ENCODE data around the gene GTF2A1. TPM values are rescaled to one million over a fixed set of nuclear protein-coding genes. Genes with fewer than 3 reads are reported as not detected.

GTF2A1 gene
- total and polyA plus RNA-seq, 2 donors from 2014 or later = 4.7 to 27.0 TPM

DNA sequence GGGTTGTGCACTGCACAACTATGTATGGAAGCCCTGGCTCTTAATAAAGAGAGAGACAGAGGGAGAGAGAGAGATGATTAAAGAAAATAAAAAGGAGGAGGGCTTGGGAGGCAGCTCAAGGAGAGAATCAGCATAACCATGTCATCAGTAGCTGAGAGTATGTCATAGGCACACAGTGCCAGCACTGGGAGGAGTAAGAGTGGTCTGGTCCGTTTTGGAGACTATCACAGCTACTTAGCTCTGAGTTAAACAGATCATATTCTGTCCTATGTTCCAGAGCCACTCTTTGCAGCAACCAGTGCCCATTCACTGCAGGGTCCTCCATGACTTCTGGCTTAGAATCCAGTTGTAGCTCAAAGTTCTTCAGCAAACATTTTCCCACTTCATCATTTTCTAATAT lies 59.0 kb downstream of the GTF2A1 start:
- Histone ChIP-seq H3K4me1 (ENCODE audit: control insufficient read depth in 2 of 3, insufficient read depth in 2 of 3, low read depth in 1 of 3, low read length in 3 of 3) (no peaks in the 10 kb centered on the region), H3K9me3 (ENCODE audit: control insufficient read depth in 2 of 3, insufficient read depth in 1 of 3, low read length in 3 of 3) (no peaks in the 10 kb centered on the region), H3K9ac (ENCODE audit: low read length in 3 of 3) (no peak overlapping the region), H3K4me3 (ENCODE audit: low read length in 3 of 3) (no peak overlapping the region), H3K27ac (ENCODE audit: low read depth in 2 of 2, low read length in 2 of 2) (no peak overlapping the region), H3K36me3 (ENCODE audit: control insufficient read depth in 2 of 3, insufficient read depth in 3 of 3, low read length in 3 of 3) (no peaks in the 10 kb centered on the region), H3K27me3 (ENCODE audit: control insufficient read depth, insufficient read depth, low read length) (no peaks in the 10 kb centered on the region)
- no peak for DNase-seq
- intact Hi-C loops (cut with DNase I) = no loop called here
- FAIRE-seq = no peak
- TF ChIP-seq CTCF (IDR thresholded peaks at IDR 0.05; ENCODE audit: borderline replicate concordance, extremely low read depth, insufficient read depth) = no peak

GRCh38 chr14:81161088-81161487 lies 59.7 kb downstream of the GTF2A1 start:
- Histone ChIP-seq H3K27me3 (ENCODE audit: control insufficient read depth, insufficient read depth, low read length) (no peaks in the 10 kb centered on the region), H3K9ac (ENCODE audit: low read length in 3 of 3) (no peak overlapping the region), H3K9me3 (ENCODE audit: control insufficient read depth in 2 of 3, insufficient read depth in 1 of 3, low read length in 3 of 3) (no peaks in the 10 kb centered on the region), H3K36me3 (ENCODE audit: control insufficient read depth in 2 of 3, insufficient read depth in 3 of 3, low read length in 3 of 3) (no peaks in the 10 kb centered on the region), H3K27ac (ENCODE audit: low read depth in 2 of 2, low read length in 2 of 2) (no peak overlapping the region), H3K4me3 (ENCODE audit: low read length in 3 of 3) (no peak overlapping the region), H3K4me1 (ENCODE audit: control insufficient read depth in 2 of 3, insufficient read depth in 2 of 3, low read depth in 1 of 3, low read length in 3 of 3) (no peaks in the 10 kb centered on the region)
- FAIRE-seq (no peak), DNase-seq (no peak)
- intact Hi-C loops (cut with DNase I) = no loop called here
- no peak for TF ChIP-seq CTCF (IDR thresholded peaks at IDR 0.05; ENCODE audit: borderline replicate concordance, extremely low read depth, insufficient read depth)

GRCh38 chr14:81157431-81157830 lies 63.3 kb downstream of the GTF2A1 start:
- no peaks in the 10 kb centered on the region for H3K4me1 ChIP-seq (ENCODE audit: control insufficient read depth in 2 of 3, insufficient read depth in 2 of 3, low read depth in 1 of 3, low read length in 3 of 3)
- H3K27ac ChIP-seq (ENCODE audit: low read depth in 2 of 2, low read length in 2 of 2) = no peak overlapping the region
- H3K36me3 ChIP-seq (ENCODE audit: control insufficient read depth in 2 of 3, insufficient read depth in 3 of 3, low read length in 3 of 3) = no peaks in the 10 kb centered on the region
- H3K9ac ChIP-seq (ENCODE audit: low read length in 3 of 3) = no peak overlapping the region
- TF ChIP-seq CTCF (IDR thresholded peaks at IDR 0.05; ENCODE audit: borderline replicate concordance, extremely low read depth, insufficient read depth) = no peak
- no peaks in the 10 kb centered on the region for H3K9me3 ChIP-seq (ENCODE audit: control insufficient read depth in 2 of 3, insufficient read depth in 1 of 3, low read length in 3 of 3)
- intact Hi-C loops (cut with DNase I) = no loop called here
- no peak overlapping the region for H3K4me3 ChIP-seq (ENCODE audit: low read length in 3 of 3)
- H3K27me3 ChIP-seq (ENCODE audit: control insufficient read depth, insufficient read depth, low read length) = no peaks in the 10 kb centered on the region
- DNase-seq (no peak), FAIRE-seq (no peak)

DNA sequence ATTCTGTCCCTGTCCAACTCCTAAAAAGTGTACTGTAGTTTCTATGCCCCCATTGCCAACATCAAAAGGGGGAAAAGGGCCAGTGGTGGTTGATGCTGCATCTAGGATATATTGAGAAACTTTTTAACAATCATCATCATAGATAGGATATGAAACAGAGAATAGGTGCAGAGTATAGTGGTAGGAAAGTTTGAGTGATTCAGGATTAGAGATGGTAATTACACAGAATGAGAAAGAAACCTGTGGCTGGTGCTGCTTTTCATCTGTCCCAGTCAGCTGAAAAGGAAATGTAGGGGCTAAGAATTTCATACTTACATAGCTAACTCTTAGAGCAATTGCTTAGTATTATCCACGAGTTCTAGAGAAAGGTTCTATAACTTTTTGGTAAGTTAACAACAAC lies 67.6 kb downstream of the GTF2A1 start:
- H3K9me3 ChIP-seq (ENCODE audit: control insufficient read depth in 2 of 3, insufficient read depth in 1 of 3, low read length in 3 of 3) = no peaks in the 10 kb centered on the region
- H3K9ac ChIP-seq (ENCODE audit: low read length in 3 of 3) = no peak overlapping the region
- no peaks in the 10 kb centered on the region for H3K27me3 ChIP-seq (ENCODE audit: control insufficient read depth, insufficient read depth, low read length)
- H3K36me3 ChIP-seq (ENCODE audit: control insufficient read depth in 2 of 3, insufficient read depth in 3 of 3, low read length in 3 of 3) = no peaks in the 10 kb centered on the region
- intact Hi-C loops (cut with DNase I) = no loop called here
- H3K4me3 ChIP-seq (ENCODE audit: low read length in 3 of 3) = no peak overlapping the region
- no peak for TF ChIP-seq CTCF (IDR thresholded peaks at IDR 0.05; ENCODE audit: borderline replicate concordance, extremely low read depth, insufficient read depth)
- H3K4me1 ChIP-seq (ENCODE audit: control insufficient read depth in 2 of 3, insufficient read depth in 2 of 3, low read depth in 1 of 3, low read length in 3 of 3) = no peaks in the 10 kb centered on the region
- H3K27ac ChIP-seq (ENCODE audit: low read depth in 2 of 2, low read length in 2 of 2) = no peak overlapping the region
- FAIRE-seq (no peak), DNase-seq (no peak)

All from kidney (tissue), 14 donors.